Hepatocyte (in vitro differentiated cells): ENCODE data around the gene CAMK2N2.

Experiments
- EZH2phosphoT487 ChIP-seq: fragments of 200-600 bp; sonication (generic); IDR thresholded peaks from one replicate; pipeline ENCODE4 v1.6.1; 2018; ENCODE audit warnings: antibody characterized with exemption, mild to moderate bottlenecking, low read depth, moderate library complexity; ENCODE audit not compliant: unreplicated experiment, severe bottlenecking
- TF ChIP-seq, protein P1 (sequence below): fragments of 200-600 bp; sonication (generic); IDR thresholded peaks from 2 replicates; pipeline ENCODE4 v1.5.1; 2016; ENCODE audit warnings: antibody characterized with exemption, mild to moderate bottlenecking; ENCODE audit not compliant: poor library complexity

DNA sequence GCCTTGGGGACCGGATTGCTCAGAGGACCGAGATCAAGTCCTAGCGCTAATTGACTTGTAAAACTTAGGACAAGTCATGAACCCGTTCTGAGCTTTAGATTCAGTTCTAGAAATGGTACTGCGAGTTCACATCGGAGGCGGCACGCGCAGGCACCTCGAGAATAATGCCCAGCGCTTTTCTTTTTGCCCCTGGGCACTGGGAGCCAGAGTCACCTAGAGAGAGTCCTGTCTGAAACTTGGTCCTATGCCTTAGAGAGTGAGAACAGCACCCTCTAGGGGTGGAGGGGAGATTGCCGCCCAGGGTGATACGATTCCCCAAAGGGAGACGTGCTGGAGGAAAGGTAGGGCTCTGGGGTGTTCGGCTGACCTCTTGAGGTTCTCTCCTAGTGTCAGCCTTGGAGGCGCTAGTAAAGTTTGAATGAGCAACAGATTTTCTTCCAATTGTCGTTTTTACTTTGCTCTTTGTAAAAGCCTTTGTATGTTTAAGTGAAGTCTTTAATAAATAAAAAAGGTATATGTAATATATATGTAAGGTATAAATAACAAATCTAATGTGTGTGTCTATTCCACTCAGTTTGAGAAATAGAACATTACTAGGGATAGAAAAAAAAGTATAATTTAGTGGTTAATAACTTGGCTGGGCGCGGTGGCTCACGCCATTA lies 11.1 kb downstream of the CAMK2N2 start:
- TF ChIP-seq, protein P1, sequence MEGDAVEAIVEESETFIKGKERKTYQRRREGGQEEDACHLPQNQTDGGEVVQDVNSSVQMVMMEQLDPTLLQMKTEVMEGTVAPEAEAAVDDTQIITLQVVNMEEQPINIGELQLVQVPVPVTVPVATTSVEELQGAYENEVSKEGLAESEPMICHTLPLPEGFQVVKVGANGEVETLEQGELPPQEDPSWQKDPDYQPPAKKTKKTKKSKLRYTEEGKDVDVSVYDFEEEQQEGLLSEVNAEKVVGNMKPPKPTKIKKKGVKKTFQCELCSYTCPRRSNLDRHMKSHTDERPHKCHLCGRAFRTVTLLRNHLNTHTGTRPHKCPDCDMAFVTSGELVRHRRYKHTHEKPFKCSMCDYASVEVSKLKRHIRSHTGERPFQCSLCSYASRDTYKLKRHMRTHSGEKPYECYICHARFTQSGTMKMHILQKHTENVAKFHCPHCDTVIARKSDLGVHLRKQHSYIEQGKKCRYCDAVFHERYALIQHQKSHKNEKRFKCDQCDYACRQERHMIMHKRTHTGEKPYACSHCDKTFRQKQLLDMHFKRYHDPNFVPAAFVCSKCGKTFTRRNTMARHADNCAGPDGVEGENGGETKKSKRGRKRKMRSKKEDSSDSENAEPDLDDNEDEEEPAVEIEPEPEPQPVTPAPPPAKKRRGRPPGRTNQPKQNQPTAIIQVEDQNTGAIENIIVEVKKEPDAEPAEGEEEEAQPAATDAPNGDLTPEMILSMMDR = peak; percentile 83
- no peak for TF ChIP-seq EZH2phosphoT487
